Peyer's patch (tissue), 4 donors: ENCODE measurements around the gene DOCK4. TPM values are rescaled to one million over a fixed set of nuclear protein-coding genes. Genes with fewer than 3 reads are reported as not detected.

Experiments
- DNase-seq, 3 donors: peaks; one replicate each; pipeline ENCODE4 v3.0.0-alpha.2; 2017 to 2019
- H3K27ac ChIP-seq, 4 donors: fragments of 200-600 bp; sonication (generic); one replicate each; pipeline ENCODE4 v1.5.1; 2016 to 2019
- H3K27me3 ChIP-seq, 2 donors: fragments of 200-600 bp; sonication (generic); one replicate each; pipeline ENCODE4 v1.5.1; 2019
- H3K36me3 ChIP-seq, 3 donors: fragments of 200-600 bp; sonication (generic); one replicate each; pipeline ENCODE4 v1.5.1; 2016 to 2019
- H3K4me1 ChIP-seq, 4 donors: fragments of 200-600 bp; sonication (generic); one replicate each; pipeline ENCODE4 v1.5.1; 2016 to 2019
- H3K4me3 ChIP-seq, 4 donors: fragments of 200-600 bp; sonication (generic); 1 replicate in 3 of 4; 2 replicates in 1 of 4; pipeline ENCODE4 v1.5.1; 2016 to 2019; ENCODE audit warnings: mild to moderate bottlenecking in 1 of 4
- H3K9me3 ChIP-seq, 4 donors: fragments of 200-600 bp; sonication (generic); one replicate each; pipeline ENCODE4 v1.5.1; 2016 to 2019; ENCODE audit warnings: mild to moderate bottlenecking in 1 of 4
- CTCF ChIP-seq, 6 experiments: fragments of 450-650 bp in 4 of 6; fragments of 200-600 bp in 2 of 6; sonication (generic) in 1 of 6; IDR thresholded peaks; one replicate each; pipeline ENCODE4 v1.5.1; 2017 to 2019; ENCODE audit warnings: antibody characterized with exemption in 6 of 6, mild to moderate bottlenecking in 3 of 6, moderate library complexity in 1 of 6
- POLR2A ChIP-seq, 2 donors: fragments of 450-650 bp; IDR thresholded peaks; one replicate each; pipeline ENCODE4 v1.5.1; 2017; ENCODE audit warnings: antibody characterized with exemption in 2 of 2, mild to moderate bottlenecking in 2 of 2, moderate library complexity in 2 of 2
- total RNA-seq, 4 donors: library from RNA; depleted of rRNA; stranded (reverse); fragments of >200 nt; gene quantifications; one replicate each; pipeline ENCODE4 v1.1.0, GENCODE V29; 2016

DOCK4 gene
- total RNA-seq, 4 donors from 2014 or later: 5.1 to 52.8 (median 15.5) TPM

- Histone ChIP-seq H3K4me3 (no peak overlapping the region), H3K27ac (no peak overlapping the region), H3K4me1 (no peaks in the 10 kb centered on the region), H3K27me3 (no peaks in the 10 kb centered on the region), H3K9me3 (no peaks in the 10 kb centered on the region), H3K36me3 (no peaks in the 10 kb centered on the region)
- TF ChIP-seq POLR2A (IDR thresholded peaks at IDR 0.05): no peak
- TF ChIP-seq CTCF (IDR thresholded peaks at IDR 0.05): no peak
- no peak for DNase-seq
Measured at GRCh38 chr7:111815354-111815753, 390.8 kb downstream of the DOCK4 start.

GRCh38 chr7:111813306-111813705 lies 392.9 kb downstream of the DOCK4 start:
- no peak overlapping the region for H3K4me3 ChIP-seq
- H3K4me1 ChIP-seq: no peaks in the 10 kb centered on the region
- H3K36me3 ChIP-seq: no peaks in the 10 kb centered on the region
- no peaks in the 10 kb centered on the region for H3K27me3 ChIP-seq
- TF ChIP-seq CTCF (IDR thresholded peaks at IDR 0.05) (no peak), POLR2A (IDR thresholded peaks at IDR 0.05) (no peak)
- H3K27ac ChIP-seq: no peak overlapping the region
- H3K9me3 ChIP-seq: no peaks in the 10 kb centered on the region
- DNase-seq: no peak

GRCh38 chr7:111806232-111806631 lies 400.0 kb downstream of the DOCK4 start:
- DNase-seq: no peak
- Histone ChIP-seq H3K4me1 (no peaks in the 10 kb centered on the region), H3K36me3 (no peaks in the 10 kb centered on the region), H3K27ac (no peak overlapping the region), H3K9me3 (no peaks in the 10 kb centered on the region), H3K4me3 (no peak overlapping the region), H3K27me3 (no peaks in the 10 kb centered on the region)
- no peak for TF ChIP-seq POLR2A (IDR thresholded peaks at IDR 0.05)
- no peak for TF ChIP-seq CTCF (IDR thresholded peaks at IDR 0.05)

GRCh38 chr7:111803015-111803758 lies 403.0 kb downstream of the DOCK4 start:
- TF ChIP-seq CTCF (IDR thresholded peaks at IDR 0.05) (no peak), POLR2A (IDR thresholded peaks at IDR 0.05) (no peak)
- DNase-seq: no peak
- no peaks in the 10 kb centered on the region for H3K27me3 ChIP-seq
- peaks cover 0 to 9% (median 1%) of the 10 kb centered on the region in 4 donors for H3K9me3 ChIP-seq
- no peaks in the 10 kb centered on the region for H3K4me1 ChIP-seq
- no peak overlapping the region for H3K27ac ChIP-seq
- no peaks in the 10 kb centered on the region for H3K36me3 ChIP-seq
- H3K4me3 ChIP-seq: no peak overlapping the region

GRCh38 chr7:111802194-111802772 lies 403.9 kb downstream of the DOCK4 start:
- H3K4me1 ChIP-seq: no peaks in the 10 kb centered on the region
- H3K27me3 ChIP-seq: no peaks in the 10 kb centered on the region
- H3K36me3 ChIP-seq: no peaks in the 10 kb centered on the region
- peaks cover 0 to 16% (median 6%) of the 10 kb centered on the region in 4 donors for H3K9me3 ChIP-seq
- TF ChIP-seq POLR2A (IDR thresholded peaks at IDR 0.05): no peak
- no peak for DNase-seq
- H3K4me3 ChIP-seq: no peak overlapping the region
- H3K27ac ChIP-seq: no peak overlapping the region

- no peaks in the 10 kb centered on the region for H3K36me3 ChIP-seq
- no peaks in the 10 kb centered on the region for H3K4me1 ChIP-seq
- no peak for DNase-seq
- peaks cover 0 to 26% (median 9%) of the 10 kb centered on the region in 4 donors for H3K9me3 ChIP-seq
- TF ChIP-seq CTCF (IDR thresholded peaks at IDR 0.05) (no peak), POLR2A (IDR thresholded peaks at IDR 0.05) (no peak)
- no peak overlapping the region for H3K27ac ChIP-seq
- no peaks in the 10 kb centered on the region for H3K27me3 ChIP-seq
- H3K4me3 ChIP-seq: no peak overlapping the region
Measured at GRCh38 chr7:111801277-111801676, 404.9 kb downstream of the DOCK4 start.
